HepG2 (cell line): ENCODE results near the gene PTCRA. TPM values are rescaled to one million over a fixed set of nuclear protein-coding genes. Genes with fewer than 3 reads are reported as not detected.

ENCODE experiments used
- ETV6 ChIP-seq: sonication (generic); formaldehyde crosslinking; conservative IDR thresholded peaks from 2 replicates; pipeline ENCODE4 v1.4.0; 2020; ENCODE audit warnings: missing genetic modification reagents
- HDAC1 ChIP-seq: sonication (generic); formaldehyde crosslinking; IDR thresholded peaks from 2 replicates; pipeline ENCODE4 v1.5.1; 2020; ENCODE audit warnings: mild to moderate bottlenecking, missing genetic modification reagents
- HMG20A ChIP-seq: IDR thresholded peaks from 2 replicates; pipeline ENCODE4 v1.6.1; 2016; ENCODE audit warnings: borderline replicate concordance
- IKZF4 ChIP-seq: sonication (generic); formaldehyde crosslinking; IDR thresholded peaks from 2 replicates; pipeline ENCODE4 v1.5.1; 2020; ENCODE audit warnings: borderline replicate concordance, mild to moderate bottlenecking, low read depth, missing genetic modification reagents; ENCODE audit errors: not compliant biosample characterization
- MZF1 ChIP-seq: sonication (generic); formaldehyde crosslinking; IDR thresholded peaks from 2 replicates; pipeline ENCODE4 v1.8.1; 2023; ENCODE audit warnings: mild to moderate bottlenecking, missing genetic modification reagents, borderline replicate concordance
- NFRKB ChIP-seq: fragments of 450-650 bp; IDR thresholded peaks from 2 replicates; pipeline ENCODE4 v1.6.1; 2017
- NONO ChIP-seq, 2 experiments: fragments of 450-650 bp in 1 of 2; sonication (generic) in 1 of 2; formaldehyde crosslinking in 1 of 2; IDR thresholded peaks in 1 of 2; conservative IDR thresholded peaks in 1 of 2; 2 replicates each; pipeline versions ENCODE4 v1.6.1 to v1.8.0; 2017 to 2022; ENCODE audit warnings: mild to moderate bottlenecking in 1 of 2, missing genetic modification reagents in 1 of 2, moderate library complexity in 1 of 2
- REPIN1 ChIP-seq: sonication (generic); formaldehyde crosslinking; IDR thresholded peaks from 2 replicates; pipeline ENCODE4 v1.8.0; 2022; ENCODE audit warnings: missing genetic modification reagents, low read depth, mild to moderate bottlenecking, borderline replicate concordance
- SRSF1 ChIP-seq: fragments of 200-400 bp; formaldehyde crosslinking; optimal IDR thresholded peaks from 2 replicates; pipeline ENCODE3; 2017; ENCODE audit warnings: mild to moderate bottlenecking, low read depth, low read length, moderate library complexity
- STAG1 ChIP-seq: sonication (generic); formaldehyde crosslinking; IDR thresholded peaks from 2 replicates; pipeline ENCODE4 v1.4.0; 2020; ENCODE audit warnings: missing genetic modification reagents
- TAF1 ChIP-seq: sonication (generic); formaldehyde crosslinking; IDR thresholded peaks from 2 replicates; pipeline ENCODE4 v1.4.0; 2020; ENCODE audit warnings: missing genetic modification reagents
- TCF7L2 ChIP-seq: IDR thresholded peaks from 2 replicates; pipeline ENCODE4 v1.6.1; 2011; ENCODE audit warnings: mild to moderate bottlenecking, low read depth, low read length, moderate library complexity
- TOPORS ChIP-seq: sonication (generic); formaldehyde crosslinking; IDR thresholded peaks from 2 replicates; pipeline ENCODE4 v1.8.0; 2023; ENCODE audit warnings: mild to moderate bottlenecking, missing genetic modification reagents
- ZBTB7A ChIP-seq: sonication (generic); formaldehyde crosslinking; IDR thresholded peaks from 2 replicates; pipeline ENCODE4 v1.8.0; 2022; ENCODE audit warnings: mild to moderate bottlenecking, missing genetic modification reagents
- ZMYM3 ChIP-seq: sonication (generic); formaldehyde crosslinking; IDR thresholded peaks from 2 replicates; pipeline ENCODE4 v1.5.1; 2020; ENCODE audit warnings: mild to moderate bottlenecking, missing genetic modification reagents
- ZNF138 ChIP-seq: sonication (generic); formaldehyde crosslinking; IDR thresholded peaks from 2 replicates; pipeline ENCODE4 v1.5.0; 2020; ENCODE audit warnings: mild to moderate bottlenecking, low read depth, missing genetic modification reagents
- ZNF260 ChIP-seq: sonication (generic); formaldehyde crosslinking; IDR thresholded peaks from 2 replicates; pipeline ENCODE4 v1.4.0; 2020; ENCODE audit warnings: missing genetic modification reagents, low read depth, mild to moderate bottlenecking, borderline replicate concordance
- ZNF292 ChIP-seq: sonication (generic); formaldehyde crosslinking; IDR thresholded peaks from 2 replicates; pipeline ENCODE4 v1.8.1; 2022; ENCODE audit warnings: mild to moderate bottlenecking, low read depth, missing genetic modification reagents, borderline replicate concordance
- ZNF598 ChIP-seq: sonication (generic); formaldehyde crosslinking; IDR thresholded peaks from 2 replicates; pipeline ENCODE4 v1.5.1; 2020; ENCODE audit warnings: mild to moderate bottlenecking, missing genetic modification reagents, borderline replicate concordance
- ZNF709 ChIP-seq: sonication (generic); formaldehyde crosslinking; IDR thresholded peaks from 2 replicates; pipeline ENCODE4 v1.5.0; 2020; ENCODE audit warnings: mild to moderate bottlenecking, missing genetic modification reagents
- ZNF768 ChIP-seq: sonication (generic); formaldehyde crosslinking; IDR thresholded peaks from 2 replicates; pipeline ENCODE4 v1.4.0; 2020; ENCODE audit warnings: missing genetic modification reagents
- polyA plus RNA-seq, 8 experiments: library from polyadenylated mRNA; depleted of rRNA in 3 of 8; stranded (reverse) in 7 of 8; unstranded in 1 of 8; fragments of >200 nt; fragmentation: Illumina TruSeq in 4 of 8; extraction: Trizol in 4 of 8; gene quantifications; 2 replicates each; pipeline versions ENCODE4 v1.2.1 to v1.2.3, GENCODE V29; 2011 to 2016; ENCODE audit warnings: low read depth in 4 of 8, missing spikeins in 1 of 8, mixed read lengths in 1 of 8; ENCODE audit not compliant: insufficient read depth in 1 of 8
- total RNA-seq, 5 experiments: library from RNA; depleted of rRNA; stranded (reverse); fragments of >200 nt; fragmentation: Illumina TruSeq; extraction: Trizol; gene quantifications; 2 replicates each; pipeline ENCODE4 v1.2.3, GENCODE V29; 2016; ENCODE audit warnings: low read depth in 1 of 5
- TF ChIP-seq, protein P1 (sequence below), 2 experiments: sonication (generic) in 1 of 2; formaldehyde crosslinking in 1 of 2; IDR thresholded peaks; 2 replicates each; pipeline versions ENCODE4 v1.4.0 to v1.6.1; 2018 to 2020; ENCODE audit warnings: missing genetic modification reagents in 2 of 2, borderline replicate concordance in 1 of 2, low read depth in 1 of 2, mild to moderate bottlenecking in 1 of 2, missing biosample characterization in 1 of 2
- TF ChIP-seq, protein P2 (sequence below): sonication (generic); formaldehyde crosslinking; IDR thresholded peaks from 2 replicates; pipeline ENCODE4; 2020; ENCODE audit warnings: missing genetic modification reagents, mild to moderate bottlenecking, borderline replicate concordance

The PTCRA gene
- total and polyA plus RNA-seq, 2 of the 13 experiments (the other 11 are each of a cell fraction or from before 2014, with no cell fraction given) = not detected

DNA sequence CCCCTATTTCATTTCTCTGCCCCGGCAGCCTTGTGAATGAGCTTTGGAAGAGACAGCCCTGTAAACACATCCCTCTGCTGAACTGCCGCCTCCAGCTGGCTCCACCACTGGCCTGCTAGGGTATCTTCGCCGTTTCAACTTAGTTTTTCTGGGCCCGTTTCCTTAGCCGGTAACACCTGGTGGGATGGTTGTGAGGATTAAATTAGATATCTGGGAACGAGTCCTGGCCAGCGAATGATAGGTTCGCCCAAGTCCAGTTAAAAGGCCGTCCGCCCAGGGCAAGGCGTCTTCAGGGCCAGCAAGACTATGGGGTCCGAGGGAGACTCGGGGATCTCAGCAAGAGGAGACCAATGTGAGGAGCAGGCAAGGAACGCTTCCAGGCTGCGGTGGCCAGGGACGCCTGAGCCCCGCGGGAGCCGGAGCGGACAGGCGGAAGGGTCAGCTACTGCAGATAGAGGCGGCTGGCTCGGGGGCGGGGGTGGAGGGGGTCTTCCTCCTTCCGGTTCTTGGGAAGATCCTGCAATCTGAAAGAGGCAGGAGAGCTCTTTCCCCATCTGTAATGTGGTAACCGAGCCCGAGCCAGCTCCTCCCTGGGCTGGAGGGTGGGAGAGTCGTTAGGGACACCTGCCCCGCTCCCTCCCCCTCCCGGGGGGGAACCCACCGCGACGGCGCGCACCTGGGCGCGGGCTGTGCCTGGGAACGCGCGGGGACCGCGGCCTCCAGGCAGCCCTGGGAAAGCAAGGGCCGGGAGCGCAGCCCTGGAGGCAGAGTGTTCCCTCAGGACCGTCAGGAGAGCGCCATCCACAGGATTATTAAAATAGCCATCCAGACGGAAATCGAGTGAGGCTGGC lies 4.5 kb upstream of the PTCRA start (continued):
- TF ChIP-seq ZBTB7A (peak; percentile 34; the same call in 1 of the 2 replicates), IKZF4 (CRISPR knock-in tag) (peak; percentile 55), ZMYM3 (CRISPR knock-in tag) (peak; percentile 30; the same call in 1 of the 2 replicates), REPIN1 (no peak), MZF1 (CRISPR knock-in tag) (no peak), ZNF768 (CRISPR knock-in tag) (no peak), SRSF1 (peak; percentile 20), TAF1 (CRISPR knock-in tag) (0 out of 2 replicates have a peak, but pooled peaks have one; percentile 33), ZNF709 (peak; percentile 60; the same call in 1 of the 2 replicates), NONO (IDR thresholded peaks at IDR 0.05) (no peak), NONO (CRISPR knock-in tag; conservative IDR thresholded peaks at IDR 0.05) (peak; percentile 20; the same call in 1 of the 2 replicates), TOPORS (CRISPR knock-in tag) (no peak), HMG20A (CRISPR knock-in tag) (no peak), HDAC1 (CRISPR knock-in tag) (peak; percentile 31; the same call in 1 of the 2 replicates), STAG1 (CRISPR knock-in tag) (0 out of 2 replicates have a peak, but pooled peaks have one; percentile 9), ETV6 (no peak), NFRKB (no peak), ZNF598 (0 out of 2 replicates have a peak, but pooled peaks have one; percentile 41), ZNF292 (CRISPR knock-in tag) (peak; percentile 43; the same call in 1 of the 2 replicates), ZNF260 (CRISPR knock-in tag) (no peak), TCF7L2 (no peak), ZNF138 (no peak)
- TF ChIP-seq, protein P1, sequence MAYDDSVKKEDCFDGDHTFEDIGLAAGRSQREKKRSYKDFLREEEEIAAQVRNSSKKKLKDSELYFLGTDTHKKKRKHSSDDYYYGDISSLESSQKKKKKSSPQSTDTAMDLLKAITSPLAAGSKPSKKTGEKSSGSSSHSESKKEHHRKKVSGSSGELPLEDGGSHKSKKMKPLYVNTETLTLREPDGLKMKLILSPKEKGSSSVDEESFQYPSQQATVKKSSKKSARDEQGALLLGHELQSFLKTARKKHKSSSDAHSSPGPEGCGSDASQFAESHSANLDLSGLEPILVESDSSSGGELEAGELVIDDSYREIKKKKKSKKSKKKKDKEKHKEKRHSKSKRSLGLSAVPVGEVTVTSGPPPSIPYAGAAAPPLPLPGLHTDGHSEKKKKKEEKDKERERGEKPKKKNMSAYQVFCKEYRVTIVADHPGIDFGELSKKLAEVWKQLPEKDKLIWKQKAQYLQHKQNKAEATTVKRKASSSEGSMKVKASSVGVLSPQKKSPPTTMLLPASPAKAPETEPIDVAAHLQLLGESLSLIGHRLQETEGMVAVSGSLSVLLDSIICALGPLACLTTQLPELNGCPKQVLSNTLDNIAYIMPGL (CRISPR knock-in tag; IDR thresholded peaks at IDR 0.05; ENCODE audit: borderline replicate concordance in 1 of 2, low read depth in 1 of 2) = peak; percentile 54 to 70; a peak in 2 of 4 replicates
- TF ChIP-seq, protein P2, sequence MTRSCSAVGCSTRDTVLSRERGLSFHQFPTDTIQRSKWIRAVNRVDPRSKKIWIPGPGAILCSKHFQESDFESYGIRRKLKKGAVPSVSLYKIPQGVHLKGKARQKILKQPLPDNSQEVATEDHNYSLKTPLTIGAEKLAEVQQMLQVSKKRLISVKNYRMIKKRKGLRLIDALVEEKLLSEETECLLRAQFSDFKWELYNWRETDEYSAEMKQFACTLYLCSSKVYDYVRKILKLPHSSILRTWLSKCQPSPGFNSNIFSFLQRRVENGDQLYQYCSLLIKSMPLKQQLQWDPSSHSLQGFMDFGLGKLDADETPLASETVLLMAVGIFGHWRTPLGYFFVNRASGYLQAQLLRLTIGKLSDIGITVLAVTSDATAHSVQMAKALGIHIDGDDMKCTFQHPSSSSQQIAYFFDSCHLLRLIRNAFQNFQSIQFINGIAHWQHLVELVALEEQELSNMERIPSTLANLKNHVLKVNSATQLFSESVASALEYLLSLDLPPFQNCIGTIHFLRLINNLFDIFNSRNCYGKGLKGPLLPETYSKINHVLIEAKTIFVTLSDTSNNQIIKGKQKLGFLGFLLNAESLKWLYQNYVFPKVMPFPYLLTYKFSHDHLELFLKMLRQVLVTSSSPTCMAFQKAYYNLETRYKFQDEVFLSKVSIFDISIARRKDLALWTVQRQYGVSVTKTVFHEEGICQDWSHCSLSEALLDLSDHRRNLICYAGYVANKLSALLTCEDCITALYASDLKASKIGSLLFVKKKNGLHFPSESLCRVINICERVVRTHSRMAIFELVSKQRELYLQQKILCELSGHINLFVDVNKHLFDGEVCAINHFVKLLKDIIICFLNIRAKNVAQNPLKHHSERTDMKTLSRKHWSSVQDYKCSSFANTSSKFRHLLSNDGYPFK (CRISPR knock-in tag) = peak; percentile 45; the same call in 1 of the 2 replicates
